Glutamatergic neuron (in vitro differentiated cells): ENCODE data around the gene ARID3C. TPM values are rescaled to one million over a fixed set of nuclear protein-coding genes. Genes with fewer than 3 reads are reported as not detected.

Source experiments
- DNase-seq: peaks from one replicate; pipeline ENCODE4 v3.0.0; 2022
- H3K27ac Mint-ChIP-seq: one replicate; pipeline ENCODE4 v1.8.0; 2020; ENCODE audit warnings: mild to moderate bottlenecking, mixed read lengths, inconsistent platforms; ENCODE audit not compliant: unreplicated experiment
- H3K27me3 Mint-ChIP-seq: one replicate; pipeline ENCODE4 v1.8.0; 2020; ENCODE audit warnings: mild to moderate bottlenecking, moderate library complexity, mixed read lengths, inconsistent platforms; ENCODE audit not compliant: unreplicated experiment
- H3K36me3 Mint-ChIP-seq: one replicate; pipeline ENCODE4 v1.8.0; 2020; ENCODE audit warnings: mild to moderate bottlenecking, mixed read lengths, inconsistent platforms; ENCODE audit not compliant: unreplicated experiment
- H3K4me1 Mint-ChIP-seq: one replicate; pipeline ENCODE4 v1.8.0; 2020; ENCODE audit warnings: mild to moderate bottlenecking, low read depth, mixed read lengths, inconsistent platforms; ENCODE audit not compliant: unreplicated experiment
- H3K4me3 Mint-ChIP-seq: one replicate; pipeline ENCODE4 v1.8.0; 2020; ENCODE audit warnings: mild to moderate bottlenecking, mixed read lengths, inconsistent platforms; ENCODE audit not compliant: unreplicated experiment
- H3K9me3 Mint-ChIP-seq: one replicate; pipeline ENCODE4 v1.8.0; 2020; ENCODE audit warnings: mild to moderate bottlenecking, moderate library complexity, mixed read lengths, inconsistent platforms; ENCODE audit not compliant: unreplicated experiment
- CTCF ChIP-seq: fragments of 200-600 bp; sonication (generic); IDR thresholded peaks from one replicate; pipeline ENCODE4 v1.5.0; 2021; ENCODE audit not compliant: partially characterized antibody, unreplicated experiment
- total RNA-seq: library from RNA; stranded (reverse); fragmentation: NEBNext Ultra II Directional; extraction: Animal tissue kit (Norgen Biotek cat#: 25700); gene quantifications from one replicate; pipeline ENCODE4 v1.2.1, GENCODE V29; 2021; ENCODE audit not compliant: unreplicated experiment

Gene ARID3C
- total RNA-seq, 1 donor from 2014 or later, result not detected

DNA sequence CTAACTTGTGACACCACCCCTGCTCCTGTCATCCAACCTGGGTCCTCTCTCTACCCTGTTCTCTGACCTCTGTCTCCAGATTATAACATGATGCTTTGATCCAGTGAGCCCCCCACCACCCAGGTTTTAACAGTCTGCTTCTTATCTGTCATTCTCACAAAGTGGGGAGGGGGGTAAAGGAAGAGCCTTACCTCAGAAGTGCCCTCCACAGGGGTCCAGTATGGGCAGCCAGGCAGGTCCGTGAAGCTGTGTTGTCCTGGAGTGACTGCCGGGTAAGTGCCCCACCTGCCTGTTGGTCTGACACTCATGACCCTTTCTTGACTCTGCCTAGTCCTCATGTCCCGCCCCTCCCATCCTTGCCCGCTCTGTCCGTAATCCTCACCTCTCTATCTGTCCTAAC lies 26.5 kb upstream of the ARID3C start:
- Mint-ChIP-seq H3K27ac (no peak overlapping the region), H3K4me1 (peaks cover 32% of the 10 kb centered on the region), H3K36me3 (no peaks in the 10 kb centered on the region), H3K4me3 (no peak overlapping the region), H3K9me3 (peaks cover 6% of the 10 kb centered on the region), H3K27me3 (peaks cover 4% of the 10 kb centered on the region)
- TF ChIP-seq CTCF, result no peak
- no peak for DNase-seq

- H3K27ac Mint-ChIP-seq, result no peak overlapping the region
- no peak for DNase-seq
- peaks cover 6% of the 10 kb centered on the region for H3K9me3 Mint-ChIP-seq
- no peak overlapping the region for H3K4me3 Mint-ChIP-seq
- H3K36me3 Mint-ChIP-seq, result no peaks in the 10 kb centered on the region
- H3K4me1 Mint-ChIP-seq, result peaks cover 32% of the 10 kb centered on the region
- H3K27me3 Mint-ChIP-seq, result peaks cover 4% of the 10 kb centered on the region
- TF ChIP-seq CTCF, result no peak
Measured at GRCh38 chr9:34654323-34655051, 25.6 kb upstream of the ARID3C start.

- Mint-ChIP-seq H3K4me3 (peak overlapping the region; percentile 69), H3K36me3 (peaks cover 3% of the 10 kb centered on the region), H3K9me3 (peaks cover 6% of the 10 kb centered on the region), H3K27me3 (peaks cover 6% of the 10 kb centered on the region), H3K27ac (peak overlapping the region; percentile 48), H3K4me1 (peaks cover 32% of the 10 kb centered on the region)
- no peak for TF ChIP-seq CTCF
- DNase-seq, result no peak
Measured at GRCh38 chr9:34653151-34654072, 24.5 kb upstream of the ARID3C start.

DNA sequence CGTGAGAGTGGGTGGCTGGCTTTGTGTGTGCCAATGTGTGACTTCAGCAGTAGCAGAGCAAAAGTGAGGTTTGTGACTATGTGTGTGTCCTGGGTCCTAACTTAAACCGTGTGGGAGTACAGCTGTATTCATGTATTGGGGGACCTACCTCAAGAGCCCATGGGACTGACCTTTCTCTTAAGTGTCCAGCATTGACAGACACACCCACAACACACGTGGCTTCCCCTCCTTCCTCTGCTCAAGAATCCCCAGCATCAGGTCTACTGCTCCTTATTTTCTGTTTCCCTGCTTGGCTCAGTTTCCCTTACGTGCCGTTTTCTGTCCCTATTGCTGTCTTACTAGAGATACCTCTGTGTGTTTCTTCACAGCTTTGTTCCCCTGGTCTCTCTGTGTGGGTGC lies 23.7 kb upstream of the ARID3C start:
- Mint-ChIP-seq H3K4me3 (peak overlapping the region; percentile 77), H3K27me3 (peaks cover 7% of the 10 kb centered on the region), H3K27ac (peak overlapping the region; percentile 48), H3K4me1 (peaks cover 28% of the 10 kb centered on the region), H3K9me3 (peaks cover 7% of the 10 kb centered on the region), H3K36me3 (peaks cover 8% of the 10 kb centered on the region)
- no peak for DNase-seq
- TF ChIP-seq CTCF, result no peak
